MCF 10A (cell line): ENCODE results near the gene PAK5. TPM values are rescaled to one million over a fixed set of nuclear protein-coding genes. Genes with fewer than 3 reads are reported as not detected.
"Not testable (repeated sequence)": the region's sequence is repeated elsewhere in the genome, so short reads cannot be mapped to it uniquely, and the experiment has no call there.

Source experiments
- BruUV-seq: library from RNA; stranded (reverse); fragments of 400-500 nt; replicated peaks from 2 replicates; lab custom pipeline; 2021; lab: Mats Ljungman, UMichigan
- CTCF ChIA-PET: fragments of 300-600 bp; sonication (Branson Sonifier 250); formaldehyde crosslinking; extraction: SDS; loops from one replicate; lab custom pipeline; 2021; ENCODE audit warnings: antibody characterized with exemption, inconsistent platforms; lab: Yijun Ruan, JAX
- POLR2A ChIA-PET: fragments of 300-600, 350-650 bp; sonication (Branson Sonifier 250); formaldehyde crosslinking; extraction: SDS; loops from one replicate; lab custom pipeline; 2020; ENCODE audit warnings: antibody characterized with exemption, inconsistent platforms; lab: Yijun Ruan, JAX
- DNase-seq: peaks from one replicate; pipeline ENCODE4 v3.0.0-alpha.2; 2018; ENCODE audit not compliant: unreplicated experiment
- H3K27ac Mint-ChIP-seq: one replicate; pipeline ENCODE4 v1.8.0; 2022; ENCODE audit warnings: mild to moderate bottlenecking, low read depth, mixed read lengths; ENCODE audit not compliant: unreplicated experiment
- H3K27me3 Mint-ChIP-seq: one replicate; pipeline ENCODE4 v1.8.0; 2022; ENCODE audit warnings: mixed read lengths; ENCODE audit not compliant: insufficient read depth, unreplicated experiment
- H3K36me3 Mint-ChIP-seq: one replicate; pipeline ENCODE4 v1.8.0; 2022; ENCODE audit warnings: mild to moderate bottlenecking, moderate library complexity, mixed read lengths; ENCODE audit not compliant: insufficient read depth, unreplicated experiment
- H3K4me1 Mint-ChIP-seq: one replicate; pipeline ENCODE4 v1.8.0; 2022; ENCODE audit warnings: mixed read lengths; ENCODE audit not compliant: insufficient read depth, unreplicated experiment
- H3K4me3 Mint-ChIP-seq: one replicate; pipeline ENCODE4 v1.8.0; 2022; ENCODE audit warnings: mild to moderate bottlenecking, moderate library complexity, mixed read lengths; ENCODE audit not compliant: unreplicated experiment
- H3K9me3 Mint-ChIP-seq: one replicate; pipeline ENCODE4 v1.8.0; 2022; ENCODE audit warnings: mixed read lengths; ENCODE audit not compliant: unreplicated experiment
- intact Hi-C: fragments of 100-400 bp; cut with micrococcal nuclease; formaldehyde crosslinking; loops from 2 replicates; pipeline ENCODE4 v1.14.1; 2022
- total RNA-seq: library from RNA; stranded (reverse); gene quantifications from 2 replicates; pipeline ENCODE4 v1.2.3, GENCODE V29; 2022
- TF ChIP-seq, protein P1 (sequence below): fragments of 200-600 bp; IDR thresholded peaks from one replicate; pipeline ENCODE4 v1.8.0; 2022; ENCODE audit warnings: antibody characterized with exemption, mild to moderate bottlenecking; ENCODE audit not compliant: unreplicated experiment

Gene PAK5
- total RNA-seq, 1 experiment from 2014 or later: not detected

DNA sequence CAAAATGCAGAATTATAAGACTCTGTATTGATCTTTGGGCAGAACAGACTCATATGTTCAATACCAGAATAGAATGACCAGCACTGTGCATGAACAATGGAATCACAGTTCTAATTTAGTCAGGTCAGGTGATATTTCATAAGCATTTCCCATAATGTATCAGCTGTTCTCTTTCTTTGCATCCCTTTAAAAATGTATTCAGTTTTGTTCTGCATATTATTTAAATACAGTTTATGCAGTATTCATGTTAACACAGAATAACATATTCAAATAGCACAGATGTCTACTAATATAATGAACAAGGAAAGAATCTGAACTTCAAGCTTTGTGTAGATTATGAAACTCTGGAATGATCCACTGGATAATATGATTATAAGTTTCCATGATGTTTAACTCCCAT lies 196.0 kb downstream of the PAK5 start:
- TF ChIP-seq, protein P1, sequence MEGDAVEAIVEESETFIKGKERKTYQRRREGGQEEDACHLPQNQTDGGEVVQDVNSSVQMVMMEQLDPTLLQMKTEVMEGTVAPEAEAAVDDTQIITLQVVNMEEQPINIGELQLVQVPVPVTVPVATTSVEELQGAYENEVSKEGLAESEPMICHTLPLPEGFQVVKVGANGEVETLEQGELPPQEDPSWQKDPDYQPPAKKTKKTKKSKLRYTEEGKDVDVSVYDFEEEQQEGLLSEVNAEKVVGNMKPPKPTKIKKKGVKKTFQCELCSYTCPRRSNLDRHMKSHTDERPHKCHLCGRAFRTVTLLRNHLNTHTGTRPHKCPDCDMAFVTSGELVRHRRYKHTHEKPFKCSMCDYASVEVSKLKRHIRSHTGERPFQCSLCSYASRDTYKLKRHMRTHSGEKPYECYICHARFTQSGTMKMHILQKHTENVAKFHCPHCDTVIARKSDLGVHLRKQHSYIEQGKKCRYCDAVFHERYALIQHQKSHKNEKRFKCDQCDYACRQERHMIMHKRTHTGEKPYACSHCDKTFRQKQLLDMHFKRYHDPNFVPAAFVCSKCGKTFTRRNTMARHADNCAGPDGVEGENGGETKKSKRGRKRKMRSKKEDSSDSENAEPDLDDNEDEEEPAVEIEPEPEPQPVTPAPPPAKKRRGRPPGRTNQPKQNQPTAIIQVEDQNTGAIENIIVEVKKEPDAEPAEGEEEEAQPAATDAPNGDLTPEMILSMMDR: no peak
- DNase-seq: no peak
- Mint-ChIP-seq H3K4me3 (no peak overlapping the region), H3K27me3 (no peaks in the 10 kb centered on the region), H3K36me3 (no peaks in the 10 kb centered on the region), H3K4me1 (no peaks in the 10 kb centered on the region), H3K9me3 (peaks cover 18% of the 10 kb centered on the region), H3K27ac (no peak overlapping the region)
- intact Hi-C loops: no loop called here
- POLR2A ChIA-PET: no interaction called here
- CTCF ChIA-PET: interaction anchor here (2.3 kb wide), 1 partner anchor 25 kb away, joined by 8 read pairs; no protein-coding TSS in a partner anchor
- no TSS peak for BruUV-seq

DNA sequence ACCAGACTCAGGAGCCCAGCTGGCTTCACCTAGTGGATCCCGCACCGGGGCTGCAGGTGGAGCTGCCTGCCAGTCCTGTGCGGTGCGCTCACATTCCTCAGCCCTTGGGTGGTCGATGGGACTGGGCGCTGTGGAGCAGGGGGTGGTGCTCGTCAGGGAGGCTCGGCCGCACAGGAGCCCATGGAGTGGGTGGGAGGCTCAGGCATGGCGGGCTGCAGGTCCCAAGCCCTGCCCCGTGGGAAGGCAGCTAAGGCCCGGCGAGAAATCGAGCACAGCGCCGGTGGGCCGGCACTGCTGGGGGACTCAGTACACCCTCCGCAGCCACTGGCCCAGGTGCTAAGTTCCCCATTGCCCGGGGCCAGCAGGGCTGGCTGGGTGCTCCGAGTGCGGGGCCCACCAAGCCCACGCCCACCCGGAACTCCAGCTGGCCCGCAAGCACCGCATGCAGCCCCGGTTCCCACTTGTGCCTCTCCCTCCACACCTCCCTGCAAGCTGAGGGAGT lies 197.3 kb downstream of the PAK5 start:
- H3K36me3 Mint-ChIP-seq, H3K27me3 Mint-ChIP-seq, H3K4me3 Mint-ChIP-seq, DNase-seq, POLR2A ChIA-PET, BruUV-seq, H3K27ac Mint-ChIP-seq, H3K4me1 Mint-ChIP-seq, intact Hi-C loops: not testable (repeated sequence)
- H3K9me3 Mint-ChIP-seq: peaks cover 18% of the 10 kb centered on the region
- CTCF ChIA-PET: interaction anchor here (0.6 kb wide), 1 partner anchor 24 kb away, joined by 3 read pairs; no protein-coding TSS in a partner anchor

DNA sequence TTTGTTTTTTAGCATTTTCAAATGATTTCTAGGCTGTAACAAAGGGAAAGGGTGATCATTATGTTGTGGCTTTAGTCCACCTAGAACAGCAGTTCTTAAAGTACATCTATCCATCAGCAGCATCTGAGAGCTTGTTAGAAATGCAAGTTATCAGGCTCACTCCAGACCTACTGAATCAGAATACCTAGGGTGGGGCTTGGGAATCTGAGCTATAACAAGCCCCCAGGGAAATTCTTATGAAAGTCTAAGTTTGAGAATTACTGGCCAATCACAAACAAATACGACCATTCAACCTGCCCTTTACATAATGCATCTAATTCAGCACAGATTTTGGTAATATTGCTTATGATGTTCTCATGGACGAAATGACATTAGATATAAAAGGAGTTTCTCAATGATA lies 201.0 kb downstream of the PAK5 start:
- H3K4me3 Mint-ChIP-seq: no peak overlapping the region
- TF ChIP-seq, protein P1: no peak
- intact Hi-C loops: no loop called here
- peaks cover 5% of the 10 kb centered on the region for H3K9me3 Mint-ChIP-seq
- no peaks in the 10 kb centered on the region for H3K27me3 Mint-ChIP-seq
- DNase-seq: no peak
- H3K36me3 Mint-ChIP-seq: no peaks in the 10 kb centered on the region
- no peak overlapping the region for H3K27ac Mint-ChIP-seq
- ChIA-PET CTCF (interaction anchor here (0.6 to 1.2 kb wide), 6 partner anchors 9 to 452 kb away, joined by 3 to 5 read pairs (median 3); no protein-coding TSS in a partner anchor), POLR2A (no interaction called here)
- H3K4me1 Mint-ChIP-seq: no peaks in the 10 kb centered on the region
- BruUV-seq: no TSS peak

DNA sequence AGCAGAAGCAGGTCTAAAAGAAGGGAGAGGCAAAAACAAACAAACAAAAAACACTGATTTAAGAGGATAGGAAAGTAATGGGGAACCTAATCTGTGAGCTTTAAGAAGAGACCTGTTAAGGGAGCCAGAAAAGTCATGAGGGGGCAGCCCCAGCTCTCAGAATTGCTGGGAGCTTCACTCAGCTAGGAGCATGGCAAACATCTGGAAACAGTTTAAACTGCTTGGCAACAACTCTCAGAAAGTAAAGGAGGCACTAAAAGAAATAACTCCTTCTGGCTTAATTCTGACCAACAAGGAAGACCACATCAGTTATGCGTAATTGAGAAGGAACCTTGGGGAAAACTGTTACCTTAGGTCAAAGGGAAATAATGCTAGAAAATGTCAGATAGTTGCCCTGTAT lies 203.1 kb downstream of the PAK5 start:
- H3K9me3 Mint-ChIP-seq: peaks cover 5% of the 10 kb centered on the region
- intact Hi-C loops: no loop called here
- H3K27me3 Mint-ChIP-seq: no peaks in the 10 kb centered on the region
- H3K36me3 Mint-ChIP-seq: no peaks in the 10 kb centered on the region
- no peaks in the 10 kb centered on the region for H3K4me1 Mint-ChIP-seq
- POLR2A ChIA-PET: no interaction called here
- TF ChIP-seq, protein P1: no peak
- CTCF ChIA-PET: interaction anchor here (0.6 to 2.1 kb wide), 4 partner anchors 18 to 277 kb away, joined by 3 to 11 read pairs (median 6); no protein-coding TSS in a partner anchor
- DNase-seq: no peak
- H3K4me3 Mint-ChIP-seq: no peak overlapping the region
- H3K27ac Mint-ChIP-seq: no peak overlapping the region
- no TSS peak for BruUV-seq
